Right lobe of liver (tissue), 4 donors: ENCODE results near the gene VWC2.

Experiments used
- POLR2A ChIP-seq: fragments of 450-650 bp; IDR thresholded peaks from one replicate; pipeline ENCODE4 v1.6.1; 2017; ENCODE audit warnings: antibody characterized with exemption, mild to moderate bottlenecking
- TF ChIP-seq, protein P1 (sequence below), 4 donors: fragments of 200-600 bp in 3 of 4; fragments of 450-650 bp in 1 of 4; IDR thresholded peaks; one replicate each; pipeline versions ENCODE4 v1.5.1 to v1.8.0; 2016 to 2022; ENCODE audit warnings: antibody characterized with exemption in 4 of 4, mild to moderate bottlenecking in 2 of 4
- donor health status: DM: no; HTN: no; CAD: no.
- donor health status: DM: no; HTN: no; CAD: no.
- donor health status: DM: no; HTN: yes; CAD: no.

- TF ChIP-seq POLR2A, result no peak
- TF ChIP-seq, protein P1, sequence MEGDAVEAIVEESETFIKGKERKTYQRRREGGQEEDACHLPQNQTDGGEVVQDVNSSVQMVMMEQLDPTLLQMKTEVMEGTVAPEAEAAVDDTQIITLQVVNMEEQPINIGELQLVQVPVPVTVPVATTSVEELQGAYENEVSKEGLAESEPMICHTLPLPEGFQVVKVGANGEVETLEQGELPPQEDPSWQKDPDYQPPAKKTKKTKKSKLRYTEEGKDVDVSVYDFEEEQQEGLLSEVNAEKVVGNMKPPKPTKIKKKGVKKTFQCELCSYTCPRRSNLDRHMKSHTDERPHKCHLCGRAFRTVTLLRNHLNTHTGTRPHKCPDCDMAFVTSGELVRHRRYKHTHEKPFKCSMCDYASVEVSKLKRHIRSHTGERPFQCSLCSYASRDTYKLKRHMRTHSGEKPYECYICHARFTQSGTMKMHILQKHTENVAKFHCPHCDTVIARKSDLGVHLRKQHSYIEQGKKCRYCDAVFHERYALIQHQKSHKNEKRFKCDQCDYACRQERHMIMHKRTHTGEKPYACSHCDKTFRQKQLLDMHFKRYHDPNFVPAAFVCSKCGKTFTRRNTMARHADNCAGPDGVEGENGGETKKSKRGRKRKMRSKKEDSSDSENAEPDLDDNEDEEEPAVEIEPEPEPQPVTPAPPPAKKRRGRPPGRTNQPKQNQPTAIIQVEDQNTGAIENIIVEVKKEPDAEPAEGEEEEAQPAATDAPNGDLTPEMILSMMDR (IDR thresholded peaks at IDR 0.05), result no peak
Observed at GRCh38 chr7:49768835-49769234, 4.6 kb upstream of the VWC2 start.
